GM12892 (cell line): Measurements from ENCODE around the gene EDA2R.

Experiments
- POLR2A ChIP-seq: IDR thresholded peaks from 2 replicates; pipeline ENCODE4 v1.6.1; 2011; ENCODE audit warnings: low read depth, low read length, control low read depth
- POLR2AphosphoS5 ChIP-seq: IDR thresholded peaks from 2 replicates; pipeline ENCODE4 v1.6.1; 2011; ENCODE audit warnings: low read depth, low read length, control low read depth

DNA sequence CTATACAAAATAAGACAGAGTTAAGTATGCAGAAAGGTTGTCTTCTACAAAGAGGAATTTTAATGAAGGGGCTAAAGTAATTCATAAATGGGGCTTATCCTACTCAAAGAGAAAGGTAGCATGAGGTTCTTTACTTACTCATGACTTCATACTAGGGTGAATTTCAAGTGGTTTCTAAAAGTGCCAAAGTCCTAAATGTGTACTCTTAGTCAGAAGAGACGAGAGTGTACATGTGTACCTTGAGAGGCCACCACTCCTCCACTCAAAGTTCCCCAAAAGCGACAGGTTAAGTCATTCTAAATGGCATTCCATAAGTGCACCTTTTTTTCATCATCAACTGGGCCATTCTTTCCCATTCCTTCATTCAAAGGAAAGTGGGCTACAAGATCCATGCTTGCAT, 21.9 kb downstream of the EDA2R start:
- TF ChIP-seq POLR2AphosphoS5, result no peak
- no peak for TF ChIP-seq POLR2A
